HepG2 (cell line): ENCODE measurements around the gene SRP68. TPM values are rescaled to one million over a fixed set of nuclear protein-coding genes. Genes with fewer than 3 reads are reported as not detected.
A peak's percentile ranks its signal among the peaks of the same experiment; 100 is the strongest.

Experiments used
- DZIP1 ChIP-seq: sonication (generic); formaldehyde crosslinking; IDR thresholded peaks from 2 replicates; pipeline ENCODE4 v1.5.0; 2020; ENCODE audit warnings: mild to moderate bottlenecking, missing genetic modification reagents
- ELF4 ChIP-seq: sonication (generic); formaldehyde crosslinking; IDR thresholded peaks from 2 replicates; pipeline ENCODE4 v1.5.0; 2020; ENCODE audit warnings: missing genetic modification reagents, mild to moderate bottlenecking, moderate library complexity, borderline replicate concordance
- ETV6 ChIP-seq: sonication (generic); formaldehyde crosslinking; conservative IDR thresholded peaks from 2 replicates; pipeline ENCODE4 v1.4.0; 2020; ENCODE audit warnings: missing genetic modification reagents
- FOXC1 ChIP-seq: sonication (generic); formaldehyde crosslinking; IDR thresholded peaks from 2 replicates; pipeline ENCODE4 v1.8.0; 2022; ENCODE audit warnings: mild to moderate bottlenecking, missing genetic modification reagents, borderline replicate concordance
- HOXA5 ChIP-seq: sonication (generic); formaldehyde crosslinking; IDR thresholded peaks from 2 replicates; pipeline ENCODE4 v1.4.0; 2020; ENCODE audit warnings: missing genetic modification reagents
- IRX3 ChIP-seq: sonication (generic); formaldehyde crosslinking; IDR thresholded peaks from 2 replicates; pipeline ENCODE4 v1.8.1; 2023; ENCODE audit warnings: mild to moderate bottlenecking, low read depth, missing genetic modification reagents, borderline replicate concordance
- POGK ChIP-seq: sonication (generic); formaldehyde crosslinking; conservative IDR thresholded peaks from 2 replicates; pipeline ENCODE4 v1.8.0; 2022; ENCODE audit warnings: mild to moderate bottlenecking, moderate library complexity, missing genetic modification reagents
- THAP9 ChIP-seq: sonication (generic); formaldehyde crosslinking; IDR thresholded peaks from 2 replicates; pipeline ENCODE4; 2020; ENCODE audit warnings: missing genetic modification reagents, mild to moderate bottlenecking, borderline replicate concordance
- THRA ChIP-seq: sonication (generic); formaldehyde crosslinking; IDR thresholded peaks from 2 replicates; pipeline ENCODE4 v1.4.0; 2020; ENCODE audit warnings: missing genetic modification reagents, borderline replicate concordance
- XBP1 ChIP-seq: sonication (generic); formaldehyde crosslinking; IDR thresholded peaks from 2 replicates; pipeline ENCODE4 v1.5.0; 2020; ENCODE audit warnings: missing genetic modification reagents
- ZBTB1 ChIP-seq: sonication (generic); formaldehyde crosslinking; IDR thresholded peaks from 2 replicates; pipeline ENCODE4 v1.4.0; 2020; ENCODE audit warnings: missing genetic modification reagents, borderline replicate concordance
- ZBTB20 ChIP-seq: sonication (generic); formaldehyde crosslinking; IDR thresholded peaks from 2 replicates; pipeline ENCODE4 v1.8.1; 2023; ENCODE audit warnings: missing genetic modification reagents, low read depth, mild to moderate bottlenecking, borderline replicate concordance
- ZNF484 ChIP-seq: sonication (generic); formaldehyde crosslinking; IDR thresholded peaks from 2 replicates; pipeline ENCODE4 v1.5.1; 2020; ENCODE audit warnings: mild to moderate bottlenecking, low read depth, missing genetic modification reagents, borderline replicate concordance
- ZNF549 ChIP-seq: sonication (generic); formaldehyde crosslinking; IDR thresholded peaks from 2 replicates; pipeline ENCODE4 v1.5.0; 2020; ENCODE audit warnings: missing genetic modification reagents
- ZNF678 ChIP-seq: sonication (generic); formaldehyde crosslinking; IDR thresholded peaks from 2 replicates; pipeline ENCODE4 v1.4.0; 2020; ENCODE audit warnings: mild to moderate bottlenecking, missing genetic modification reagents
- ZSCAN25 ChIP-seq: sonication (generic); formaldehyde crosslinking; IDR thresholded peaks from 2 replicates; pipeline ENCODE4 v1.8.0; 2022; ENCODE audit warnings: mild to moderate bottlenecking, missing genetic modification reagents
- polyA plus RNA-seq, 8 experiments: library from polyadenylated mRNA; depleted of rRNA in 3 of 8; stranded (reverse) in 7 of 8; unstranded in 1 of 8; fragments of >200 nt; fragmentation: Illumina TruSeq in 4 of 8; extraction: Trizol in 4 of 8; gene quantifications; 2 replicates each; pipeline versions ENCODE4 v1.2.1 to v1.2.3, GENCODE V29; 2011 to 2016; ENCODE audit warnings: low read depth in 4 of 8, missing spikeins in 1 of 8, mixed read lengths in 1 of 8; ENCODE audit not compliant: insufficient read depth in 1 of 8
- total RNA-seq, 5 experiments: library from RNA; depleted of rRNA; stranded (reverse); fragments of >200 nt; fragmentation: Illumina TruSeq; extraction: Trizol; gene quantifications; 2 replicates each; pipeline ENCODE4 v1.2.3, GENCODE V29; 2016; ENCODE audit warnings: low read depth in 1 of 5

SRP68 gene
- total and polyA plus RNA-seq, 2 of the 13 experiments (the other 11 are each of a cell fraction or from before 2014, with no cell fraction given) = 39.8 to 74.3 TPM

GRCh38 chr17:76014100-76014924 is 58.0 kb downstream of the SRP68 start (continued):
- TF ChIP-seq DZIP1 (CRISPR knock-in tag) = peak; percentile 88; the same call in 1 of the 2 replicates
- no peak for TF ChIP-seq XBP1 (CRISPR knock-in tag)
- no peak for TF ChIP-seq POGK (CRISPR knock-in tag)
- peak; percentile 72; the same call in 1 of the 2 replicates for TF ChIP-seq THRA (CRISPR knock-in tag)
- TF ChIP-seq HOXA5 (CRISPR knock-in tag) = no peak
- TF ChIP-seq ZNF678 = no peak
- TF ChIP-seq FOXC1 (CRISPR knock-in tag) = peak; percentile 88
- peak; percentile 80; the same call in 1 of the 2 replicates for TF ChIP-seq ZSCAN25 (CRISPR knock-in tag)
- no peak for TF ChIP-seq ZNF484 (CRISPR knock-in tag)
- peak; percentile 21; the same call in 1 of the 2 replicates for TF ChIP-seq THAP9 (CRISPR knock-in tag)
- no peak for TF ChIP-seq ETV6
- no peak for TF ChIP-seq ZBTB1
- no peak for TF ChIP-seq IRX3 (CRISPR knock-in tag)
- no peak for TF ChIP-seq ZNF549
- TF ChIP-seq ZBTB20 = 0 out of 2 replicates have a peak, but pooled peaks have one; percentile 28
- TF ChIP-seq ELF4 = no peak
